ENCODE measurements around the gene TTI1.

DNA sequence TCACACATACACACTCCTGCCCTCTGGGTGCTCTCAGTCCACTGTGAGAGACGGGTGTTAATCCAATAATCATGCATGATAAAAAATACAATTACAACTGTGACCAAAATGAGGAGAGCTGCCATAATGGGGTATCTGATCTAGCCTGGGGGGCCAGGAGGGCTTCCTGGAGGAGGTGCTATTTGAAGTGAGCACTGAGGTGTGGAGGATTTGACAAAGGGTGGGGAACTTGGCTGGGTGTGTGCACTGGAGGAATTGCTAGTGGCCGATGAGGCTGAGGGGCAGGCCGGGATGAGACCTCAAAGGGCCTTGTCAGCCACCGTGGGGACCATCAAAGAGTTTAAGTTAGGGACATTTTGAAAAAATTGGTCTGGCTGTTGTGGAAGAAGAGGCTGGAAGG lies 95.6 kb downstream of the TTI1 start:
- TF ChIP-seq POLR2AphosphoS5 (IDR thresholded peaks at IDR 0.05; ENCODE audit: low read depth, low read length) = no peak
- TF ChIP-seq POLR2A (IDR thresholded peaks at IDR 0.05; ENCODE audit: low read depth, low read length) = no peak
- TF ChIP-seq SPI1 (IDR thresholded peaks at IDR 0.05; ENCODE audit: low read depth, low read length) = no peak
- TF ChIP-seq TAF1 (IDR thresholded peaks at IDR 0.05; ENCODE audit: low read depth, low read length) = no peak
- TF ChIP-seq PAX5 (IDR thresholded peaks at IDR 0.05; ENCODE audit: insufficient read depth, low read length, severe bottlenecking) = no peak
- TF ChIP-seq POU2F2 (IDR thresholded peaks at IDR 0.05; ENCODE audit: low read depth, low read length) = no peak
